Stimulated activated CD8-positive, alpha-beta memory T cell treated with anti-CD3 and anti-CD28 coated beads, Interleukin-12 subunit alpha, Interleukin-12 subunit beta, amount 100 ng/mL, for 24 hours (primary cell): ENCODE measurements around the gene MAP3K13.
"Not testable (repeated sequence)": the region's sequence is repeated elsewhere in the genome, so short reads cannot be mapped to it uniquely, and the experiment has no call there.

Experiments used
- DNase-seq: peaks from one replicate; pipeline ENCODE4 v3.0.0-alpha.2; 2020; ENCODE audit errors: extremely low read depth

MAP3K13 gene

DNA sequence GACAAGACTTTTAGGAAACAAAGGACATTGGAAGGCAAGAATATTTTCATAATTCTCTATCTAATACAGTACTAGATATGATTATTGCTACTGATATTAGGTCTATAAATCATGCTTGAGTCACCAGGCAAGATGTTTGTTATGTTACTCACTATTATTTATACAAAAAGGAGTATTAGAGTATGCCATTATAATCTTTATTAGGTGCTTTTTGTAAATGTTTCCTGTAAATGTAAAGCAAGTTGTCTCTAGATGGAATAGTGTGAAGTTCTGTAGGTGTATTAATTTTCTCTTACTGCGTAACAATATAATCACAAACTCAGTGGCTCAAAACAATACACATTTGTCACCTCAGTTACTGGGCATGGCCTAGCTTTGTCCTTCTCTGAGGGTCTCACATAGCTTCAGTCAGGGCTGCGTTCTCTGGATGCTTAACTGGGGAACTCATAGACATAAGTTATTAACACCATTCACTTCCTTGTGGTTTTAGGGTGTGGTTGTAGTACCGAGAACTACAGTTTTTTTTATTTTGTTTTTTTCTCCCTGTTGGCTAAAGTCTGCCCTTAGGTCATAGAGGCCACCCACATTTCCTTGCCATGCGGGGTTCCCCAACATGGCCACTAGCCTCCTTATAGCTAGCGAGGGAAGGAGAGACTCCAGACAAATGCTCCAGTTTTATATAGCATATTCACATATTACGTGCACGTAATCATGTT, 20.3 kb upstream of the MAP3K13 start:
- no peak for DNase-seq

DNA sequence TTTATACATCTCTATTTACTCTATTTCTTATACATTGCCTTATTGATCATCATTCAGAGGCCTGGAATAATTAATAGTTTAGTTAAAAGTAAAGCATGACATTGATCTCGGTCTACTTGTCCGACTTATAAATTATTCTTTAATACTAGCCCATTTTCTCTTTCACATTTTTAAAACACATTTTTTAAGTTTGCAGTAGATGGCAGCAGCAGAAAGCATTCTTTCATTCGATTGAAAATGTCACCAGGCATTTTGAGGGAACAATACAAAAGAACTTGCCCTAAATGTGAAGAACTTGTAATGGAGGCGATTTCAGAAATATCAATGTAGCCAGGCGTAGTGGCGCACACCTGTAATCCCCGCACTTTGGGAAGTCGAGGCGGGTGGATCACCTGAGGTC, 15.5 kb upstream of the MAP3K13 start:
- DNase-seq = no peak

DNA sequence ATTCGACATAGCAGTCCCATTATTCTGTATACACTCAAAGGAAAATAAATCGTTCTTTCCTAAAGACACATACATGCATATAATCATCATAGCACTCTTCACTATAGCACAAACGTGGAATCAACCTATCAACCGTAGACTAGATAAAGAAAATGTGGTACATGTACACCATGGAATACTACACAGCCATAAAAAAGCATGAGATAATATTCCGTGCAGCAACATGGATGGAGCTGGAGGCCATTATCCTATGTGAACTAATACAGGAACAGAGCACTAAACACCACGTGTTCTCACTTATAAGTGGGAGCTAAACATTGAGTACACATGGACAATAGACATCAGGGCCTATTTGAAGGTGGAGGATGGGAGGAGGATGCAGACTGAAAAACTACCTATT, 12.1 kb upstream of the MAP3K13 start:
- no peak for DNase-seq

DNA sequence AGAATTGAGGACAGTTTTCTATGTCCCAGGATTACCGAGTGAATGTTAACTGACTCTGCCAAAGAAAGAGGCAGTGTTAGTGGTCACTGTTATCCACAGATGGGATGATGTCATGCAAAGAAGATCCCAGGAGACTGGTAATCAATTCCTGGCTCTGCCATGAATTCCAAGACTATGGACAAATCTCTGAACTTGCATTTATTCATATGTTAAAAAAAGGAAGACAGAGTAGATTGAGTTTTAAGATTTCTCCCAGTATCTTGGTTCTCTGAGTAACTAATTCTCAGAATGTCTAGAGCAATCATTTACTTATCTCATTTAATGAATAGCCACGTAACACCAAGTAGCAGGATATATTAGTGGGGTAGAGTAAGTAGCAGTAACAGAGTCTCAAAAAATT, 11.5 kb upstream of the MAP3K13 start:
- DNase-seq = no peak

DNA sequence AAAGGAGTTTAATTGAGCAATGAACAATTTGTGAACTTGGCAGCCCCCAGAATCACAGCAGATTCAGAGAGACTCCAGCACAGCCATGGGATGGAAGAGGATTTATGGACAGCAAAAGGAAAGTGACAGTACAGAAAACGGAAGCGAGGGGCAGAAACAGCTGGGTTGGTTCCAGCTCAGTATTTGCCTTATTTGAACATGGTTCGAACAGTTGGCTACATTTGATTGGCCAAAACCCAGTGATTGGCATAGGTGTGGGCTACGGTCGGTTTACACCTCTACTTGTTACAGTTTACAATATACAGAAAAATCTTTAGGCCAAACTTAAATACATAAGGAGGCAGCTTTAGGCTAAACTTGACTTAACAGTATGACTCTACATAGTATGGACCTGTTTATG, 9.7 kb upstream of the MAP3K13 start:
- no peak for DNase-seq

DNA sequence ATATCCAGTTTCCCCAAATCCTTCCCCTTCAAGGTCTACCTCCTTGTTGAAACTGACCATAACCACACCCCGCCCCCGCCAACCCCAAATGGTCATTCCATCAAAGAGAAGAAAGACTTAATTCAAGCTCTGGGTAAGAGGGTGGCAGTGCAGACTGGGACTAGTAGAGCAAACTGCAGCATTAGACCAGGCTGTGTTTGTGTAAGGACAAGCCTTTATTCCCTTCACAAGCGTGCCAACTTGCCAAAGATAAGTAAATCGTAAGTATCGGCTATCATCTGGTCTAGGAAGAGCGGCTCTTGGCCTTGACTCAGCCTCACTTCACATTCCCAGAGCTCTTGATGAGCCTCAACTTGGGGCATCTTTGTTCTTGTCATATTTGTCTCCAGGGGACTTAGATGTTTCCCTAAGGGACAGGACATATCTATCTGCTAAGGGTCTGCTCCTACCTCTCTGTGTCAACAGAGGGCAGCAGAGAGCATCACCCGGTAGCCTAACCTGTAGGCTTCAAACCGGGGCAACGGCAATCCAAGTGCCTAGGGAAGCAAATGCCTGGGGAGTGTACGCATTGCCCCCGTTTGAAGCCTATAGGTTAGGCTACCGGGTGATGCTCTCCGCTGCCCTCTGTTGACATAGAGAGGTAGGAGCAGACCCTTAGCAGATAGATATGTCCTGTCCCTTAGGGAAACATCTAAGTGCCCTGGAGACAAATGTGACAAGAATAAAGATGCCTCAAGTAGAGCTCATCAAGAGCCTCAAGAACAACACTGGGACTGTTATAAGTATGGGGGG, 8.9 kb upstream of the MAP3K13 start:
- DNase-seq = peak; percentile 31

DNA sequence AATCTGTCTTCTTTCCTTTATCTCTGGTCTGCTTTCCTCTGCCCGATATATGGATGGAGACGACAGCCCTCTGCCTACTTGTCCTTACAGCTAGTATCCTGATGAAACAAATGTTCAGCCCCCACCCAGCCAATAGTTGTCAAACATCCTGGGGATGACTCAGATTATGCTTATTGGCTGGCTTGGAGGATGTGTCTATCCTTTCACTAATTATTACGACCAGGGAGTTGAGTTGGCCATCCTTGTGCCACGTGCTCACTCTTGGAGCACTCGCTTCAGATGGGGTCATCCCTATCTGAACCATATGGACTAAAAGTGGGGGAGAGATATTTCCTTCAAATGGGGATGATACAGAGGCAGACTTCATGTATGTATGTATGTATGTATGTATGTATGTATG, 6.4 kb upstream of the MAP3K13 start:
- no peak for DNase-seq

DNA sequence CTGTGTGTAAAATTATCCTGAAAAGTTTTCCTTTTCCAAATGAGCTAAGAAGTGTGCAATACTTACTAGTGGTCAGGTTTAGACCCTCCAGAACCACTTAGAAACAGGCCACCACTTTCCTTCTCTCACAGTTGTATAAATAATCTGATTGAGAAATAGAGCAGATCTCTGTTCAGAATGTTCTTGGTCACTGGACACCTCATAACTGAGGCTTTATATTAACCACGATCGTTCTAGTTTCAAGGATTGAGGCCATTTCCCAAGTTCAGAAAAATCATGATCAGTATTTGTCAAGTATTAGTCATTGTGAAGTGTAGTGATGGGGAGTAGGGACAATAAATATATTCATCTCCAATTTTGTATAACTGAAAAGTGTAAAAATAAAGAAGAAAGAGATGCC, 1.0 kb upstream of the MAP3K13 start:
- DNase-seq = no peak

DNA sequence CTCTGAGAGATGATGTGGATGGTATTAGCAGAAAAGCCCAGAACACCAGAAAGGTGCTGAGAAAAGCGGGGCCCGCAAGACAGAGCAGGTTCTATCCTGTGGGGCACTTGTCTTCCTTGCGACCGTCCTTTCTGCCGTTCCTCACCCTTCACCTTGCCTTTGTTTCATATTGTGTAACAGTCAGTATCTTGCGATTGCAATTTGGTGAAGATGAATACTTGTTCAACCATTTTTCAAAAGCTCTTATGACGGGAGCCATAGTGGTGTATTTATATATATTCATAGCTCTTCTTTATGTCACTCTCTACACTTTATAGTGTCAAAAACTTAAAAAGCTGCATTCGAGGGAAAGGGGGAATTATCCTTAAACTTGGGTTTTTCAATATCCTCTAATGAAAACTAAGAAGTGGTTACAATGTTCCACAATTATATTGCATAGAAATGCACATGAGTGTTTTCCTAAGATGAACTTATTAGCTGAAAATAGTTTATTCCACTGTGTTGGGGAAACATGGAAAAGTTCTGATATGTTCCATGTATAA, 797 bp downstream of the MAP3K13 start:
- no peak for DNase-seq

DNA sequence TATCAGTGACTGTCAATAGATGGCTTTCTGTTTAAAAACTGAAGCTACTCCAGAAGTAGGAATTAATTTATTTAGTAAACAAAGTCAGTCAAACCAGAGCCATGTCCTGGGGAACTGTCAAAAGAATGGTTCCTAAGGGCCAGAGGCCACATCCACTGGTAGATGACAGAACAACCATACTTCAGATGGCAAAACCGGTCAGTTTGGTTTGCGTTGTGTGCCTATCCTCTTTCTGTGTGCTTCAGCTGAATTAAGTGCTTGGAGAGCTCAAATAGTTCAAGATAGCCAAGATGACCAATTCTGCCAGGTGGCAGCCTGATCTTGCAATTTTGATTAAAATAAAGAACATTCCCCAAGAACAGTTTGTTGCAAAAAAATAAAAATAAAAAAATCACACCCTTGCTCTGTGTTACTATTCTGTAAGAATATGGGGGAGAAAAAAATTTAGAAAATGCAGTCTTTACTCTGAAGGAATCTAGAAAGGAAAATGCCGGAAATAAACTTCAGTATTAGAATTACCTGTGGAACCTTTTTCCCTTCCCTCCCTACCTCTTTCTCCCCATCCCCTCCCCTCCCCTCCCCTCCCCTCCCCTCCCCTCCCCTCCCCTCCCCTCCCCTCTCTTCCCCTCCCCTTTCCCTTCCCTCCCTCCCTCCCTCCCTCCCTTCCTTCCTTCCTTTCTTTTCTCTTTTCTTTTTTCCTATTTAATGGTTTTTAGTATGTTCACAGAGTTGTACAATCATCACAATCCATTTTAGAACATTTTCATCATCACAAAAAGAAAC, 2.5 kb downstream of the MAP3K13 start:
- no peak for DNase-seq

DNA sequence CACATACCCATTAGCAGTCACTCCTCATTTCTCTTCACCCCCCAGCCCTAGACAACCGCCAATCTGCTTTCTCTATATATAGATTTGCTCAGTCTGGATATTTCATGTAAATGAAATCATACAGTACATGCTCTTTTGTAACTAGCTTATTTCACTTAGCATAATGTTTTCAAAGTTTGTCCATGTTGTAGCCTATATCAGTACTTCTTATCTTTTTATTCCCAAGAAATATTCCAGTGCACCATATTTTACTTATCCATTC, 3.1 kb downstream of the MAP3K13 start:
- DNase-seq = no peak

DNA sequence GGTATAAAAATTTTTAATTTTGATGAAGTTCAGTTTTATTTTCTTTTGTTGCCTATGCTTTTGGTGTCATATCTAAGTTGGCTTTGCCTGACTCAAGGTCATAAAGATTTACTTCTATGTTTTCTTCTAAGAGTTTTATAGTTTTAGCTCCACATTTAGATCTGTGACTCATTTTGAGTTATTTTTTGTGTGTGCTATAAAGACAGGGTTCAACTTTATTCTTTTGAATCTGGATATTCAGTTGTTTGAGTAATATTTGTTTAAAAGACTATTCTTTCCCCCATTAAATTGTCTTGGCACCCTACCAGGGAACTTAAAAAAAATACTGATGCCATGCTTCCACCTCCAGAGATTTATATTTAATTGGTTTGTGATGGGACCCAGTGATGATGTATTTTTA, 4.0 kb downstream of the MAP3K13 start:
- DNase-seq = no peak

DNA sequence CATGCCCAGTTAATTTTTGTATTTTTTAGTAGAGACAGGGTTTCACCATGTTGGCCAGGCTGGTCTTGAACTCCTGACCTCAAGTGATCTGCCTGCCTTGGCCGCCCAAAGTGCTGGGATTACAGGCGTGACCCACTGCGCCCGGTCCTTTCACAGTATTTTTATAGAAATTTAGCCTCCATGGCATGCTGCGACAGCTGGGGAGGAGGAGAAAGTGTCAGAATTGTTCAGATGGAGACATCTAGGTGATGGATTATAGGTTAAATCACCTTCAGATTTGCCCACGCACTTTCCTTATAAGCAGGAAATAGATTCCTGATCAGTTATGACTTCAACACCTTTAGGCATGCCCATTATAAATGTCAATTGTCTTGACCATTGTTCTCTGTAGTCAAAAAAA, 7.4 kb downstream of the MAP3K13 start:
- not testable (repeated sequence) for DNase-seq

DNA sequence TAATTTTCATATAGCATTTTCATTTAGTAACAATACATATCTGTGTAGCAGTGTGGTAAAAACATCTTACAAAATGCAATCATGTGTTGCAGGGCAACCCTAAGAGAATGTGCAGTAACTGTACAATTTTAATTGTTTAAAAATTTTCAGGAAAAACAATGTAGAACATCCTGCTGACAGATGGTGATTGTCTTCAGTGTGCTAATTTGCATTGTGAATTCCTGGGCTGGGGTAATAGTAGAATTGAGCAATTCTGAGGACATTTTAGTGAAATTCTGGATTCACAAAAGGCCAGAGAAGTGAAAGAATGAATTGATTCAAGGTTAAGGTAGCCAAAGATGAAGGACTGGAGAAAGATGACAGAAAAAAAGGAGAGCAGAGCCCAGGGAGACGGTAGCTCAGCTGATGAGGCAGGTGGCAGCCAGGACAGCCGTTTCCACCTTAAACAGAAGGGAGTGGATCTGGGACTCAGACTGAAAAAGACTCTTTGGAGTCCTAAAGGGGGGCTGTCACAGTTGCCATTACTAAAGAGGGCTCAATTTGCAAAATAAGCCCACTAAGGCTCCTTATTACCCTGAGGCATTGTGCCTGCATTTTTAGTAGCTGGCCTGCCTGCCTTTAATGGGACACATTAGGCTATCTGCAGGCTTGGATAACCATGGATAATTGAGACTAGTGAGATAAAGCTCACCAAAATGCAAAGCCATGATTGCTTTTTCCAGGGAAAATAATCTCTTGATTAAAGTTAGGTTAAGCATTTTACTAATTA, 8.6 kb downstream of the MAP3K13 start:
- no peak for DNase-seq

DNA sequence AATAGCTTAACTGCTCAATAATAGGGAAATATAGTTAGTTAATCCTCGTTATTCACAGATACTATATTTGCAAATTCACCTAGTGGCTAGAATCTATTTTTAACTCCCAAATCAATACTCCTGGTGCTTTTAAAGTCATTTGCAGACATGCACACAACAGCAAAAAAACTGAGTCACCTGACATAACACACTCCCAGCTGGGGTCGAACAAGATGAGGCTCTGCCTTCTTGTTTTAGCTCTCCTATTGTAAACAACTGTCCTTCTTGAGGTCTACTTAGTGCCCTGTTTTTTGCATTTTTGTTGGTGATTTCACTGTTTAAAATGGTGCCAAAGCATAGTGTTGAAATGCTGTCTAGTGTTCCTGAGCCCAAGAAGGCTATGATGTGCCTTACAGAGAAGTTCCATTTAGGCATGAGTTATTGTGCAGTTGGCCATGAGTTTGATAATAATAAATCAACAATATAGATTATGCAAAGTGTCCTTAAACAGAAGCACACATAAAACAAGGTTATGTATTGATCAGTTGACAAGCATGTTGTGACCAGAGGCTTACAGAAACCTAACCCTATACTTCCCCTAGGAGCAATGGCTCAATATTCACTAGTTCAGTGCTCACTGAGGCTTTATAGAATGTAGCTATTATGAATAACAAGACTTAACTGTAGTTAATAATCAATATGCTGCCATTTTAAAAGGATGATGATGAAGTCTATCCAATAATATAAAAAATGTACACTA, 18.6 kb downstream of the MAP3K13 start:
- no peak for DNase-seq

DNA sequence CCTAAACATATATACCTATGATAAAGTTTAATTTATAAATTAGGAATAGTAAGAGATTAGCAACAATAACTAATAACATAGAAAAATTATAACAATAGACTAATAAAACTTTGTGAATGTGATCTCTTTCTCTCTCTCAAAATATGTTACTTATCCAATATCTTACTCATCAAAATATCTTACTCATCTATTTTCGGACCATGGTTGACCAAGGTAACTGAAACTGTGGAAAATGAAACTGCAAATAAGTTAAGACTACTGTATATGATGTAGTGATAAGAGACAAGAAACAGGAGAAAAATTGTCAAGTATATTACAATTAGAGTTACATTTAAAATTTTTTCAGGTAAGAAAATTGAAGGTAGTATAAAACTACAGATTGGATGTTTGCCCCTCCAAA, 19.2 kb downstream of the MAP3K13 start:
- no peak for DNase-seq

DNA sequence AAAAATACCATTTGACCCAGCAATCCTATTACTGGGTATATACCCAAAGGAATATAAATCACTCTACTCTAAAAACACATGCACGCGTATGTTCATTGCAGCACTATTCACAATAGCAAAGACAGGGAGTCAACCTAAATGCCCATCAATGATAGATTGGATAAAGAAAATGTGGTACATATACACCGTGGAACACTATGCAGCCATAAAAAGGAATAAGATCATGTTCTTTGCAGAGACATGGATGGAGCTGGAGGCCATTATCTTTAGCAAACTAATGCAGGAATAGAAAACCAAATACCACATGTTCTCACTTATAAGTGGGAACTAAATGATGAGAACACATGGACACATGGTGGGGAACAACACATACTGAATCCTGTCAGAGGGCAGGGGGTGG, 23.6 kb downstream of the MAP3K13 start:
- not testable (repeated sequence) for DNase-seq

DNA sequence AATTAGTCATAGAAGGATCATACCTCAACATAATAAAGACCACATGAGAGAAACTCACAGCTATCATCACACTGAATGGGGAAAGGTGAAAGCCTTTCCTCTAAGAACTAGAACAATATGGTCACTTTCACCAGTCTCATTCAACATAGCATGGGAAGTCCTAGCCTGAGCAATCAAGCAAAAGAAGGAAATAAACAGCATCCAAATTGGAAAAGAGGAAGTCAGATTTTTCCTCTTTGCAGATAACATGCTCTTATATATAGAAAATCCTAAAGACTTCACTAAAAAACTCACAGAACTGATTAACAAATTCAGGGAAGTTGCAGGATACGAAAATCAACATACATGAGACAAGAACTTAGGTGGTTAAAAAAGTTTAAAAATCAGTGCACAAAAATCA, 24.7 kb downstream of the MAP3K13 start:
- DNase-seq = no peak

DNA sequence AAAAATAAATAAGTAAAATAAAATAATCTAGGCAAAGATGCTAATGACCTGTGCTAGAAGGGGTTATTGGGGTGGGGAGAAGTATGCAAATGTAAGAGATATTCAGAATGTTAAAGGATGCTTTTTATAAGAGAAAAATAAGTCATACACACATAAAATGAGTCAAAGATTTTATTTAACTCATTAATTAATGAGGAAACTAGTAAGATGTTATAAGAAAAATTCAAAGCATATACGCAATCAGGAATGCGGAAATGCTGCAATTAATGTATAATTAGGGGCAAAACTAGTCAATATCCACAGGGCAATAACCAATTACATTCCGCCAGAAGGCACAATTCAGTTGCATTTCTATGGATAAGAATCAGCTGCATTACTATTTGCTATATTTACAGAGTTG, 30.1 kb downstream of the MAP3K13 start:
- no peak for DNase-seq

DNA sequence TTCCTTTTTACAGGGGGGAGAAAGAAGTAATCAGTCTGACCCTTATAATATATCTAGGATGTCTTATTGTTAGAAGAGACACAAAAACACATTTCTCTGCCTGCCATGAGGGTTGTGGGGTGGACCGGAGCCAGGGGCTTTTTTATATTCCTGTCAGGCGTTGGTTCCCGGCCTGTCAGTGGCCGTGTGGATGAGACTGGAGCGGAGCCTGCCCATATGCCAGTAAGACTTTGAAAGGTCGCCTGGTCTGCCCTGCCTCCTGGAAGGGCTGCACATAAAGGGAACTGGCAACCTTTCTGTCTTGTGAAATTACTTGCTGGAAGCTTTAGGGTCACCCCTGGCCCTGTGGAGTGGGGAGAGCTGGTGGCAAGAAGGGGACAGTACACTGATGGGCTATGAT, 34.7 kb downstream of the MAP3K13 start:
- DNase-seq = no peak
